Measurements from ENCODE around the gene EDN1. TPM values are rescaled to one million over a fixed set of nuclear protein-coding genes. Genes with fewer than 3 reads are reported as not detected.

EDN1 gene
- total and polyA plus RNA-seq, 10 of the 15 experiments (the other 5 are each of a cell fraction or from before 2014, with no cell fraction given), result 2.0 to 6.6 (median 3.1) TPM

GRCh38 chr6:12261502-12261901, 28.7 kb upstream of the EDN1 start (continued):
- TF ChIP-seq BCL3 (IDR thresholded peaks at IDR 0.05; ENCODE audit: borderline replicate concordance, insufficient read depth, low read depth, low read length, poor library complexity, severe bottlenecking) (no peak), HSF1 (IDR thresholded peaks at IDR 0.05; ENCODE audit: low read depth, low read length) (no peak), MYC (IDR thresholded peaks at IDR 0.05; ENCODE audit: insufficient read depth, insufficient read length, insufficient replicate concordance, low read length, severe bottlenecking) (no peak), SMC3 (IDR thresholded peaks at IDR 0.05; ENCODE audit: borderline replicate concordance, low read length) (no peak), IKZF2 (IDR thresholded peaks at IDR 0.05) (no peak; a peak in 1 of 4 replicates), CBFB (IDR thresholded peaks at IDR 0.05; ENCODE audit: low read depth) (no peak), MEF2B (IDR thresholded peaks at IDR 0.05; ENCODE audit: partially characterized antibody, poor library complexity, severe bottlenecking) (no peak), HDAC6 (IDR thresholded peaks at IDR 0.05; ENCODE audit: unreplicated experiment) (no peak), FOXM1 (IDR thresholded peaks at IDR 0.05; ENCODE audit: low read depth, low read length) (no peak; the same call in 1 of the 2 replicates), ATF7 (IDR thresholded peaks at IDR 0.05; ENCODE audit: low read depth) (peak; percentile 96), RBBP5 (conservative IDR thresholded peaks at IDR 0.05) (no peak), ZBED1 (IDR thresholded peaks at IDR 0.05; ENCODE audit: borderline replicate concordance) (0 out of 2 replicates have a peak, but pooled peaks have one; percentile 27), NKRF (conservative IDR thresholded peaks at IDR 0.05) (no peak), SPI1 (IDR thresholded peaks at IDR 0.05; ENCODE audit: borderline replicate concordance, insufficient read depth, low read depth, low read length) (peak; percentile 39; the same call in 1 of the 2 replicates), ZBTB4 (CRISPR knock-in tag; IDR thresholded peaks at IDR 0.05) (no peak), ZNF207 (IDR thresholded peaks at IDR 0.05; ENCODE audit: borderline replicate concordance) (no peak), EP300 (IDR thresholded peaks at IDR 0.05; ENCODE audit: borderline replicate concordance in 1 of 2, control insufficient read depth in 1 of 2, low read depth in 2 of 2, low read length in 2 of 2) (no peak)
